IMR-90 (cell line): ENCODE results near the gene PNPLA2. TPM values are rescaled to one million over a fixed set of nuclear protein-coding genes. Genes with fewer than 3 reads are reported as not detected.

ENCODE experiments used
- BHLHE40 ChIP-seq: fragments of 150-350 bp; IDR thresholded peaks from 2 replicates; pipeline ENCODE4 v1.6.1; 2016; ENCODE audit warnings: mild to moderate bottlenecking, low read depth, low read length
- CEBPB ChIP-seq: IDR thresholded peaks from 2 replicates; pipeline ENCODE4 v1.6.1; 2012; ENCODE audit warnings: low read depth, low read length, improper control_type of control experiment
- FOS ChIP-seq: fragments of 150-350 bp; IDR thresholded peaks from 2 replicates; pipeline ENCODE4 v1.6.1; 2016; ENCODE audit warnings: low read depth, low read length
- MAZ ChIP-seq: IDR thresholded peaks from 2 replicates; pipeline ENCODE4 v1.6.1; 2012; ENCODE audit warnings: low read depth, mild to moderate bottlenecking, low read length, improper control_type of control experiment, moderate library complexity, borderline replicate concordance
- RAD21 ChIP-seq: IDR thresholded peaks from 2 replicates; pipeline ENCODE4 v1.6.1; 2012; ENCODE audit warnings: low read length, improper control_type of control experiment
- SMC3 ChIP-seq: fragments of 150-350 bp; IDR thresholded peaks from 2 replicates; pipeline ENCODE4 v1.6.1; 2016; ENCODE audit warnings: low read depth, mild to moderate bottlenecking, antibody characterized with exemption, low read length, moderate library complexity
- polyA plus RNA-seq, 3 experiments: library from polyadenylated mRNA; depleted of rRNA; stranded (reverse); fragments of >200 nt; gene quantifications; 2 replicates each; pipeline ENCODE4 v1.2.3, GENCODE V29; 2012; ENCODE audit warnings: low replicate concordance in 1 of 3
- total RNA-seq: library from RNA; depleted of rRNA; stranded (reverse); fragments of >200 nt; gene quantifications from 2 replicates; pipeline ENCODE4 v1.2.3, GENCODE V29; 2012
- TF ChIP-seq, protein P1 (sequence below): conservative IDR thresholded peaks from 2 replicates; pipeline ENCODE4 v1.5.1; 2012; ENCODE audit warnings: mild to moderate bottlenecking, low read depth, low read length, improper control_type of control experiment

Gene PNPLA2
- total and polyA plus RNA-seq, 2 of the 4 experiments (the other 2 are of a cell fraction), result 7.0 to 94.3 TPM

DNA sequence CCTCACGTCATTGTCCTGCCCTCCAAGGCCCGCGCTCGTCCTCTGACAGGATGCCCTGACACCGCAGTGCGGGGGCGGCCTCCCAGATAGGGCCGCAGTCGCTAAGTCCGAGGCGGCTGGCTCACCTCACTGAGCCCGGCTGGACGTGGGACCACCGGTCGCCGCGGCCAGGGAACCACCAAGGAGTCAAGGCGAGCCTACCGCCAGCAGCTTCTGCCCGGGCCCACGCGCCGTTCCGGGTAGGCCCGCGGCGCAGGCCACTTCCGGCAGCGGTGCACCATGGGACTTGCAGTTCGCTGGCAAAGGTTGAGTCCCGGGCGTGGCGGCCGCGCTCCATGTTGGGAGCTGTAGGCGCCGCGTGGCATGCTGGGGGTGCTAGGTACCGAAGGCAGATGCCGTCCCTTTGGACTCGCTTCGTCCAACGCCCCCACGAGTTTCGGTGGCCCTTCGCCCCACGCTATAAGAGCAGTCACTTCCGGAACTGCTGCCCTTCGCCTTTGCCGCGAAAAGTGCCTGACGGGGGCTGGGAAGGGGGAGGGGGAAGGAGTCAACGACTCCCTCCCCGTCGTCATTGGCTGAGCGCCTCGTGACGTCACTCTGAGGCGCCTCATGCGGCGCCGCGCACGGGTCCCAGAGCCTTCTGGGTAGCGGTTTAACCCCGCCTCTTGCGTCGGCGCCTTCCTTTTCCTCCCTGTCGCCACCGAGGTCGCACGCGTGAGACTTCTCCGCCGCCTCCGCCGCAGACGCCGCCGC lies 9.3 kb upstream of the PNPLA2 start, which contains the start of gene RPLP2 (continued):
- TF ChIP-seq, protein P1, sequence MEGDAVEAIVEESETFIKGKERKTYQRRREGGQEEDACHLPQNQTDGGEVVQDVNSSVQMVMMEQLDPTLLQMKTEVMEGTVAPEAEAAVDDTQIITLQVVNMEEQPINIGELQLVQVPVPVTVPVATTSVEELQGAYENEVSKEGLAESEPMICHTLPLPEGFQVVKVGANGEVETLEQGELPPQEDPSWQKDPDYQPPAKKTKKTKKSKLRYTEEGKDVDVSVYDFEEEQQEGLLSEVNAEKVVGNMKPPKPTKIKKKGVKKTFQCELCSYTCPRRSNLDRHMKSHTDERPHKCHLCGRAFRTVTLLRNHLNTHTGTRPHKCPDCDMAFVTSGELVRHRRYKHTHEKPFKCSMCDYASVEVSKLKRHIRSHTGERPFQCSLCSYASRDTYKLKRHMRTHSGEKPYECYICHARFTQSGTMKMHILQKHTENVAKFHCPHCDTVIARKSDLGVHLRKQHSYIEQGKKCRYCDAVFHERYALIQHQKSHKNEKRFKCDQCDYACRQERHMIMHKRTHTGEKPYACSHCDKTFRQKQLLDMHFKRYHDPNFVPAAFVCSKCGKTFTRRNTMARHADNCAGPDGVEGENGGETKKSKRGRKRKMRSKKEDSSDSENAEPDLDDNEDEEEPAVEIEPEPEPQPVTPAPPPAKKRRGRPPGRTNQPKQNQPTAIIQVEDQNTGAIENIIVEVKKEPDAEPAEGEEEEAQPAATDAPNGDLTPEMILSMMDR, result no peak
- TF ChIP-seq SMC3 (no peak), RAD21 (no peak), CEBPB (0 out of 2 replicates have a peak, but pooled peaks have one; percentile 2), FOS (no peak; the same call in 1 of the 2 replicates), MAZ (peak; percentile 95), BHLHE40 (peak; percentile 94)
